ENCODE data around the gene XYLT1.

The XYLT1 gene

DNA sequence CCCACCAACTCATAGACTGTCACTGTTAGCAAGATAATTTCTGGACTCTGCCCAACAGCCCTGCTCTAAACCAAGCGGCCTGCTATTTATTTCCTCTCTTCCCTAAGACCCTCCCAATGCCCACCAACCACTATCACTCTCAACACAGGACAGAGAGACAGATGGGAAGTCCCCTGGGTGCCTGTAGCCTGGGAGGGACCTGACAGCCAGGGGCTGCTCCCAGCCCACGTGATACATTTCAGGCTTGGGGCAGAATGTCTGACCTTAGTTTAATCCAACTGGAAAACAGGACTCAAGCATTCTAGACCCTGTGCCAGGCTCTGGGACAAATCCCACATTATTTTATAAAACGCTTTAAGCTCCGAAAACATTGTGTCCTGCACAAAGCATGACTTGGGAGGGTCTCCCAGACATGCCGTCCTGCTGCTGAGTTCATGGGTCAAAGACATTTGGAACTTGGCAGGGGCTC is 23.6 kb downstream of the XYLT1 start:
- Histone ChIP-seq H3K27me3 (no peaks in the 10 kb centered on the region), H3K36me3 (peaks cover 0 to 3% (median 0%) of the 10 kb centered on the region in 3 donors), H3K4me3 (no peak overlapping the region), H3K9me3 (no peaks in the 10 kb centered on the region), H3K27ac (peak overlapping the region; percentile 5 to 34), H3K4me1 (peaks cover 0 to 18% (median 13%) of the 10 kb centered on the region in 4 donors)
- intact Hi-C loops (cut with DNase I; ENCODE audit: low total_unique reads): no loop called here
- DNase-seq: peak in 1 of 2 donors; percentile 37
- TF ChIP-seq, protein P1, sequence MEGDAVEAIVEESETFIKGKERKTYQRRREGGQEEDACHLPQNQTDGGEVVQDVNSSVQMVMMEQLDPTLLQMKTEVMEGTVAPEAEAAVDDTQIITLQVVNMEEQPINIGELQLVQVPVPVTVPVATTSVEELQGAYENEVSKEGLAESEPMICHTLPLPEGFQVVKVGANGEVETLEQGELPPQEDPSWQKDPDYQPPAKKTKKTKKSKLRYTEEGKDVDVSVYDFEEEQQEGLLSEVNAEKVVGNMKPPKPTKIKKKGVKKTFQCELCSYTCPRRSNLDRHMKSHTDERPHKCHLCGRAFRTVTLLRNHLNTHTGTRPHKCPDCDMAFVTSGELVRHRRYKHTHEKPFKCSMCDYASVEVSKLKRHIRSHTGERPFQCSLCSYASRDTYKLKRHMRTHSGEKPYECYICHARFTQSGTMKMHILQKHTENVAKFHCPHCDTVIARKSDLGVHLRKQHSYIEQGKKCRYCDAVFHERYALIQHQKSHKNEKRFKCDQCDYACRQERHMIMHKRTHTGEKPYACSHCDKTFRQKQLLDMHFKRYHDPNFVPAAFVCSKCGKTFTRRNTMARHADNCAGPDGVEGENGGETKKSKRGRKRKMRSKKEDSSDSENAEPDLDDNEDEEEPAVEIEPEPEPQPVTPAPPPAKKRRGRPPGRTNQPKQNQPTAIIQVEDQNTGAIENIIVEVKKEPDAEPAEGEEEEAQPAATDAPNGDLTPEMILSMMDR (IDR thresholded peaks at IDR 0.05): no peak

DNA sequence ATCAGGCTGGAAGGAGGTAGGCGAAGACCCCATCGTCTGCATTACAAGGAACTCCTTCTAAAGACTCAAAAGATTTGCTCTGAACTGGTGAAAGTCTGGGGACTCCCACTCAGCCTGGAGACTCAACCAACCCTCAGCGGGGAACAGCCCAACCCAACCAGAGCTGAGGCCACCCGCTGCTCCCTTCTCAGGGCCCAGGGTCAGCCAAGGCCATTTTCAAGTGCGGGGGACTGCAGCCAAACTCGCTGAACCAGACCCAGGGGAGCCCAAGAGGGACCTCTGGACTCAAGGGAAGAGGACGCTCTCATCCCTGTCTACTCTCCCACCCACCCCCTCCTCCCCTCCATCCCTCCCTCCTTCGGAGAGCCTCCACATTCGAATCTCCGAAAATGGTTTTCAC is 24.1 kb downstream of the XYLT1 start:
- peaks cover 0 to 3% (median 0%) of the 10 kb centered on the region in 3 donors for H3K36me3 ChIP-seq
- TF ChIP-seq, protein P1 (IDR thresholded peaks at IDR 0.05): no peak
- no peak overlapping the region for H3K4me3 ChIP-seq
- peak overlapping the region; percentile 5 to 34 for H3K27ac ChIP-seq
- no peaks in the 10 kb centered on the region for H3K27me3 ChIP-seq
- H3K9me3 ChIP-seq: no peaks in the 10 kb centered on the region
- intact Hi-C loops (cut with DNase I; ENCODE audit: low total_unique reads): no loop called here
- DNase-seq: peak in 1 of 2 donors; percentile 64
- H3K4me1 ChIP-seq: peaks cover 0 to 18% (median 13%) of the 10 kb centered on the region in 4 donors

DNA sequence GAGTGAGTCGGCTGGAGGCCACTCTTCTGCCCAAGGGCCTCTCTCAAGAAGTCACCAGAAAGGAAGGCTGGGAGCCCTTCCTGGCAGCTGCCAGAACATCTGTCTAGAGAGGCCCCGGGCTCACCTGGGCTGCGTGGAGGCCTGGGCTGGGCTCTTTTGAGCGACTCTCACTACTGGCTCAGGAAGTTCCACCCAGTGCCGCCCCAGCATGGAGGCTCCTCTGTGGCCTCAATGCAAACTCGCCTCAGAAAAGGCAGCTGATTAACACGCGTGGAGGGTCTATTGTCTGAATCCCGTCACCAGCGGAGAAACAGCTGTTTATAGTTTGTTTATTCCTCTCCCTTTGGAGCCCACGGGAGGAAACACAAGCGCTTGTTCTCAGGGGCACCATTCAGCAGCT is 25.3 kb downstream of the XYLT1 start:
- Histone ChIP-seq H3K4me1 (peaks cover 0 to 18% (median 13%) of the 10 kb centered on the region in 4 donors), H3K36me3 (peaks cover 0 to 3% (median 0%) of the 10 kb centered on the region in 3 donors), H3K27ac (no peak overlapping the region), H3K27me3 (no peaks in the 10 kb centered on the region), H3K9me3 (no peaks in the 10 kb centered on the region), H3K4me3 (no peak overlapping the region)
- intact Hi-C loops (cut with DNase I; ENCODE audit: low total_unique reads): no loop called here
- peak in 1 of 2 donors; percentile 35 for DNase-seq
- TF ChIP-seq, protein P1 (IDR thresholded peaks at IDR 0.05): no peak

DNA sequence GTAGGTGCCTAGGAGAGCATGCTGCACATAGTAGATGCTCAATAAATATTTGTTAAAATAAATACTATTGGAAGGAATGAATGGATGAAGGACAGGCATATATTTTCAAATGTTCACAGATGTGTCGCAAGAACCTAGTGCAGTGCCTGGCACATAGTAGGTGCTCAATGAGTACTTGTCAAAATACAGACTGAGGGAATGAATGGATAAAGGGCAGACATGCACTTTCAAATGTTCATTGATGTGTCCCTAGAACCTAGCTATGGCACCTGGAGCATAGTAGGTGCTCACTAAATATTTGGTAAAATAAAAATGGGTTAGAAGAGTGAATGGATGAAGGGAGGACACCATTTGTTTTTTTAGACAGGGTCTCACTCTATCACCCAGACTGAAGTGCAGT is 26.1 kb downstream of the XYLT1 start:
- Histone ChIP-seq H3K27ac (no peak overlapping the region), H3K9me3 (no peaks in the 10 kb centered on the region), H3K27me3 (no peaks in the 10 kb centered on the region), H3K36me3 (peaks cover 0 to 3% (median 0%) of the 10 kb centered on the region in 3 donors), H3K4me1 (peaks cover 0 to 18% (median 13%) of the 10 kb centered on the region in 4 donors), H3K4me3 (no peak overlapping the region)
- intact Hi-C loops (cut with DNase I; ENCODE audit: low total_unique reads): no loop called here
- DNase-seq: no peak
- TF ChIP-seq, protein P1 (IDR thresholded peaks at IDR 0.05): no peak

DNA sequence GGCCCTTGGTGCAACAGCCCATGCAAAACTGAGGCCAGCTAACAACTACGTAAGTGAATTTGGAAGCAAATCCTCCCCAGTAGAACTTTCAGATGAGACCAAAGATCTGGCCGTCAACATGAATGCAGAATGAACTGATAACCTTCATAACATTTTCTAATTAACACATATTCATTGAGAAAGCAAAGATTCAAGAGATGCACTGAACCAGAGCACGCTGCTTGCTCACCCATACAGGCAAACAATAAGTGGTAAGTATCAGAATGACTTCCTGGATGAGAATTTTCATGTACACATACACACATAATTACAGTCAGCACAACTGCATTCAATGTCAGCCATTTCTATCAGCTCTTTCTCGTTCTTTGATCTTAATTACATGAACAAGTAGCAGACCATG is 30.6 kb downstream of the XYLT1 start:
- H3K27me3 ChIP-seq: no peaks in the 10 kb centered on the region
- TF ChIP-seq, protein P1 (IDR thresholded peaks at IDR 0.05): no peak
- H3K9me3 ChIP-seq: no peaks in the 10 kb centered on the region
- H3K36me3 ChIP-seq: no peaks in the 10 kb centered on the region
- H3K27ac ChIP-seq: no peak overlapping the region
- intact Hi-C loops (cut with DNase I; ENCODE audit: low total_unique reads): no loop called here
- peaks cover 0 to 9% (median 4%) of the 10 kb centered on the region in 4 donors for H3K4me1 ChIP-seq
- H3K4me3 ChIP-seq: no peak overlapping the region
- no peak for DNase-seq

DNA sequence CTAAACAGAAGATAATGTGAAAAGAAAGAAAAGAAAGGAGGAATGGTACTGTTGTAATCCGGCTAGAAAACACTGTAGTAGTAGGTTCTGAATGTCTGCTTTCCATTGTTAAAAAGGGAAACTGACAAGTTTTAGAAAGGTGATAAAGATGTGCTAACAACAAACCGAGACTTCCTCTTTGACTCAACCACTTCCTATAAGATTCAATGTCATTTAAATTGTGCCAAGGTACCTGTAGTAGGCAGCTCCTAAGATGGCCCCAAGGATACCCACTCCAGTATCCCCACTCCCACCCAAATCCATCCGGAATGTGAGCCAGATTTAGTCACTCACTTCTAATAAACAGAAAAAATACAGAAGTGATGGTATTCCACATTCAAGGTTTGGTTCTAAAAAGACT is 31.2 kb downstream of the XYLT1 start:
- Histone ChIP-seq H3K4me3 (no peak overlapping the region), H3K27ac (no peak overlapping the region), H3K9me3 (no peaks in the 10 kb centered on the region), H3K4me1 (peaks cover 0 to 9% (median 4%) of the 10 kb centered on the region in 4 donors), H3K27me3 (no peaks in the 10 kb centered on the region), H3K36me3 (no peaks in the 10 kb centered on the region)
- TF ChIP-seq, protein P1 (IDR thresholded peaks at IDR 0.05): no peak
- intact Hi-C loops (cut with DNase I; ENCODE audit: low total_unique reads): no loop called here
- no peak for DNase-seq

Measured in tibial artery (tissue), 4 donors.